Measurements from ENCODE around the gene DISC1.

DNA sequence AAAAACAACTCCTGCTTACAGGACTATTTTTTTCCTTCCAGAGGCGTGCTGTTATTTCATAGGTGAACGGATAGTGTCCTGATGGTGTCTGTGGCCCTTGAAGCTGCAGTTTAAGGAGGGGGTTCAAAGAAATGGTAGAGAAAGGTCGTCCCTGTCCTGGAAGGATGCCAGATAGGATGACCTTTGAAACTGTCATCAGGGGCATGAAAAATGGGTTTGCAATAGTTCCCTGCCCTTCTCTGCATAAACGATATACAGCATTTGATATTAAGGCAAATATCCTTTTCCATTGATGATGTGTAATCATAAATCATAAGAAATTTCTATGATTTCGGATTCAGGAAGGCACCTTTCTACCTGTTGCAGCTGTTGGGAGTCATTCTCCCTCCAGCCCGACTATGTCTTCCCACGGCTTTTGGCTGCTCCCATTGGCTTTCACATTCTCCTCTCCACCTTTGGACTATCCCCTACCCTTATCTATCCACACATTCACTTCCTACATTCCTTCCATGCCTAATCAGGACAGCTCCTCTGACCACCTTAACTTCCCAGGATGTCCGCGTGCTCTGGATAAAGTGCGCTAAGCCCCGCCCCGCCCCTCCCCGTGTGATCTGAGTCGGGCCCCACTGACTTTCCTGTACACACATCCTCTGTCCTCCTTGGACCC is 209.8 kb downstream of the DISC1 start:
- TF ChIP-seq POLR2A (IDR thresholded peaks at IDR 0.05) = no peak
- TF ChIP-seq, protein P1, sequence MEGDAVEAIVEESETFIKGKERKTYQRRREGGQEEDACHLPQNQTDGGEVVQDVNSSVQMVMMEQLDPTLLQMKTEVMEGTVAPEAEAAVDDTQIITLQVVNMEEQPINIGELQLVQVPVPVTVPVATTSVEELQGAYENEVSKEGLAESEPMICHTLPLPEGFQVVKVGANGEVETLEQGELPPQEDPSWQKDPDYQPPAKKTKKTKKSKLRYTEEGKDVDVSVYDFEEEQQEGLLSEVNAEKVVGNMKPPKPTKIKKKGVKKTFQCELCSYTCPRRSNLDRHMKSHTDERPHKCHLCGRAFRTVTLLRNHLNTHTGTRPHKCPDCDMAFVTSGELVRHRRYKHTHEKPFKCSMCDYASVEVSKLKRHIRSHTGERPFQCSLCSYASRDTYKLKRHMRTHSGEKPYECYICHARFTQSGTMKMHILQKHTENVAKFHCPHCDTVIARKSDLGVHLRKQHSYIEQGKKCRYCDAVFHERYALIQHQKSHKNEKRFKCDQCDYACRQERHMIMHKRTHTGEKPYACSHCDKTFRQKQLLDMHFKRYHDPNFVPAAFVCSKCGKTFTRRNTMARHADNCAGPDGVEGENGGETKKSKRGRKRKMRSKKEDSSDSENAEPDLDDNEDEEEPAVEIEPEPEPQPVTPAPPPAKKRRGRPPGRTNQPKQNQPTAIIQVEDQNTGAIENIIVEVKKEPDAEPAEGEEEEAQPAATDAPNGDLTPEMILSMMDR (IDR thresholded peaks at IDR 0.05) = no peak
